AG08396 (cell line): ENCODE measurements around the gene ACTA2.
A peak's percentile ranks its signal among the peaks of the same experiment; 100 is the strongest.
"Not testable (repeated sequence)": the region's sequence is repeated elsewhere in the genome, so short reads cannot be mapped to it uniquely, and the experiment has no call there.

Source experiments
- DNase-seq: peaks from one replicate; pipeline ENCODE4 v3.0.0; 2012; ENCODE audit warnings: low spot score, mixed read lengths

The ACTA2 gene

GRCh38 chr10:88949912-88950837, 2.4 kb downstream of the ACTA2 start:
- no peak for DNase-seq

DNA sequence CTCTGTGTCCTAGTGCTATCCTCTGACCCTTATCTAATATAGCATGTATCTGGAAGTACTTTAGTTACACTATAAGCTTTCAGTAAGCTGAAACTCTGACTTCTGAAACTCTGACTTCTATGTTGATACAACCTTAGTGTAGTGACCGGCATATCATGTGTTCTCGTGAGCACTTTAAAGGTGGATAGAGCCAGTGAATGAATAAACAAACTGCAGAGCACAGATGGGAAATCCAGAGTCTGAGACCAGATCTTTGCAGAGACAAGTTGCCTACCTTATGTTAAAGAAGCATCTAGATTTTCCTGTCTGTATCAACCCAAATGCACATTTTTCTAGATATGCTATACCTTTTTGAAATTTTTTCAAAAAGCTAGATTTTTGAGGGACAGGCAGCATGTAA, 3.5 kb downstream of the ACTA2 start:
- DNase-seq: no peak

DNA sequence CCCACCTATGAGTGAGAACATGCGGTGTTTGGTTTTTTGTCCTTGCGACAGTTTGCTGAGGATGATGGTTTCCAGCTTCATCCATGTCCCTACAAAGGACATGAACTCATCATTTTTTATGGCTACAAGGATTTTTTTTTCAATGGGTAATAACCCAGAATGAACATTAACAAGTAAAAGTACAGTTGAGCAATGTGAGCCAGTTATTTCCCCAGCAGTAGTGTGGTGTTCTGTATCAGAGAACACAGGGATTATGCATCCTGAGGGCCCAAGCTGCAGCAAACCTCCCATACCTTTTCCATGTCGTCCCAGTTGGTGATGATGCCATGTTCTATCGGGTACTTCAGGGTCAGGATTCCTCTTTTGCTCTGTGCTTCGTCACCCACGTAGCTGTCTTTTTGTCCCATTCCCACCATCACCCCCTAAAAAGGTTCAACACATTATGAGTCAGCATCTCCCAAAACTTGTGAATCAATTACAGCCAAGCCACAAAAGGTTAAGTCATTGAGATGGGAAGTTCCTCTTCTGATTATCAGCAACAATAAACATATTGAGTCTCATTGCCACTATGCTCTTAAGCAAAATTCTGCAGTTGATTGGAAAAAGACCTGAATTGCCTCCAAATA, 5.5 kb downstream of the ACTA2 start:
- DNase-seq: no peak

- no peak for DNase-seq
These were observed 6.4 kb downstream of the ACTA2 start for GRCh38 chr10:88946200-88946599.

- no peak for DNase-seq
These were observed 7.8 kb downstream of the ACTA2 start for GRCh38 chr10:88944813-88945212.

- no peak for DNase-seq
These were observed 8.8 kb downstream of the ACTA2 start for GRCh38 chr10:88943778-88944177.

- DNase-seq: no peak
These were observed 11.5 kb downstream of the ACTA2 start for GRCh38 chr10:88941026-88941425.

GRCh38 chr10:88938938-88939337, 13.6 kb downstream of the ACTA2 start:
- DNase-seq: no peak

DNA sequence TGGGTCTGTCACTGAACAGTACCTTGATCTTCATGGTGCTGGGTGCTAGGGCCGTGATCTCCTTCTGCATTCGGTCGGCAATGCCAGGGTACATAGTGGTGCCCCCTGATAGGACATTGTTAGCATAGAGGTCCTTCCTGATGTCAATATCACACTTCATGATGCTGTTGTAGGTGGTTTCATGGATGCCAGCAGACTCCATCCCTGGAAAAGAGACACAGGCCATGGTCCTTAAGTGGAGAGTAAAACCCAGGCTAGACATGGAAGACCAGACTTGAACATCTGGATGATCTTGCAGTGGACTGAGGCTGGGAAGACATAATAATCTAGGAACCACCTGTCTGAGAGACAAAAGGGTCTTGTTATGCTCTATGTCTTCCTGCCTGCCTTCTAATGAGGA, 14.5 kb downstream of the ACTA2 start:
- no peak for DNase-seq

GRCh38 chr10:88936656-88937055, 15.9 kb downstream of the ACTA2 start:
- DNase-seq: no peak

GRCh38 chr10:88934900-88935672, 17.5 kb downstream of the ACTA2 start:
- DNase-seq: peak; percentile 49

- DNase-seq: no peak
These were observed 19.0 kb downstream of the ACTA2 start for GRCh38 chr10:88933564-88933963.

DNA sequence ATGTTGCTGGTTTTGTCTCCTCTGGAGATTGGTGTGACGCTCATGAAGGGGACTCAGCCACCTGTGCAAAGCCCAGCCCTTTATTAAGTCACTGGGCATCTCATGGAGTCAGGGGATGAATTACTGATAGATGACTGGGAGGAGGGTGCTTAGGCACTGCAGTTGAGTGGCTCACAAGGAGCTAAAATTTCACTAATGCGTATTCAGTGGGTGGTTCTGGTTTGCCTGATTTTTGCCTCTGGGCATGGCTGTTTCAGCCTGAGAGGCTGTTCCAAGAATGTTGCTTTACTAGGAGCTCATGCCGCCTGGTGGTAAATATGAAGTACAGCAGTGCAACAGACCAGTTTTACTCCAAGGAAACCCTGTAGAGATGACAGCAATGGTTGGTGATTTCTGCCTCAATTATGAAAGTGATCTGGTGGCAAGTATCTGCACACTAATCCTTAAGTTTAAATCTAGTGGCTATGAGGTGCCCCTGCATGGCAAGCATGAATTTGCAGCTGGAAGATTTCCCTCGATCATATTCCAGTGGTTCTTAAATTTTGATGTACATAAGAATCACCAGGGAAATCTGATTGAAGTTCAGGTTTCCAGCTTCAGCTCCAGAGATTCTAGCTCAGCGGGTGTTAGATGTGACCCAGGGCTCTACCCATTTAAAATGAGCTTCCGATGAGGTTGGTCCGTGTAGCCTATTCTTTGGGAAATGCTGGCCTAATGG, 19.9 kb downstream of the ACTA2 start:
- DNase-seq: peak; percentile 59

DNA sequence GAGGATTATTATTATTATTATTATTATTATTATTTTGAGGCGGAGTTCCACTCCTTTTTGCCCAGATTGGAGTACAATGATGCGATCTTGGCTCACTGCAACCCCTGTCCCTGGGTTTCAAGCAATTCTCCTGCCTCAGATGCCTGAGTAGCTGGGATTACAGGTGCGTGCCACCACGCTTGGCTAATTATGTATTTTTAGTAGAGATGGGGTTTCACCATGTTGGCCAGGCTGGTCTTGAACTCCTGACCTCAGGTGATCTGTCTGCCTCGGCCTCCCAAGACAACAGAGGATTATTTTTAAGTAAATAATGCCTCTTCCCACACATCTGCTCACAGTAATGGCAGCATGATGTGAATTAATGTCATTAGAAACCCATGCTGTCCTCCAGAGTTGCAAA, 20.5 kb downstream of the ACTA2 start:
- not testable (repeated sequence) for DNase-seq

GRCh38 chr10:88931548-88931947, 21.0 kb downstream of the ACTA2 start:
- DNase-seq: no peak

- DNase-seq: no peak
These were observed 24.3 kb downstream of the ACTA2 start for GRCh38 chr10:88928254-88928653.

GRCh38 chr10:88927416-88927690, 25.2 kb downstream of the ACTA2 start:
- DNase-seq: no peak

DNA sequence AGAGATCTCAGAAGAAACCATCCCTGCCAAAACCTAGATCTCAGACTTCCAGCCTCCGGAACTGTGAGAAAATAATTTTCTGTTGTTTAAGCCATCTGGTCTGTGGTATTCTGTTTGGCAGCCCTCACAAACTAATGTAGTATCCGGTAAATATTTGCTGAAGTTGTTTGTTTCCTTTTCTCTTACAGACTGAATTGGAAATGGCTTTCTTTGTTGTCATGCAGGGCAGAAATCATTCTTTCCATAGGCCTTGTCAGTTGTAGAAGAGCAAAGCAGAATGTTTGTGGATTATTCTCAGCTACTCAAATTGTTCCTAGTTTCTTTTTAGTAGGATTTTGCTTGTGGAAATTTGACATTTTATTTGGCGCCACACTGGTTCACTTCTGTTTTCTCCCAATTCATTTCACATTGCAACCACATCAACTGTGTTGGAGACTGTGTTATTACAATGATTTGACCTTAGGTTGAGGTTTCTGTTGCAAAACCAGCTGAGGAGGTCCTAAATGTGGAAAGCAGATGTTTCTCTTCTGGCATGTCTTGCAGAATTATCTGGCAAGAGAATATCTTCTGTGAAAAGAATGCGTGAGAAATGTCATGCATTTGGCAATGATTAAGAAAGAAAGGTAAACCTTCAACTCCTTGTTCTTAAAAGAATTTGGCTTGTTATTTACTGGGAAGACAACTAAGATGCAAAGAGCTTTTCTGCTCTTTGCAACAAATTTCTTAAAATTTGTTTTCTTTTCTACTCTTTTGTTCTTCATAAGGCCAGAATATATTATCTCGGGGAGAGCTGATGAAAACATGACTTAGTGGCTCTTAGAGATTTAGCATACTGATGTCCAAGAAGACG, 25.8 kb downstream of the ACTA2 start:
- peak; percentile 20 for DNase-seq

DNA sequence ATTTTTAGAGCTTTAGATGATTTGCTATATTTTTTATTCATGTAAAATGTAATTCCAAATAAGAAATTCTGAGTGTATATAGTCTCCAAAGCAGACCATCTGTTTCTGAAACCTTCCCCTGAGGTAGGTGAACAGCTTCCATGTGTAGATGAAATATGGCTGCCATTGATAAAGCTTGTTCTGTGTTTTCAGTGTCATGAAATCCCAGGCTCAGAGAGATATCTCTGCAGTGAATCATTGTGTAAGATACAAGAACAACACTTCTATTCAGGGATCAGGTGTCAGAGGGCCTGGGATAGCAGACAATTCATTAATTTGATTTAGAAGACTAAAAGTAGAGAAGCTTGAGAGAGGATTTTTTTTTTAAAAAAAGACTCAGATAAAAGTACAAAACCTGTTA, 29.1 kb downstream of the ACTA2 start:
- DNase-seq: no peak

GRCh38 chr10:88922041-88922440, 30.5 kb downstream of the ACTA2 start:
- DNase-seq: no peak

GRCh38 chr10:88920986-88921593, 31.5 kb downstream of the ACTA2 start:
- no peak for DNase-seq
